Erythroblast (primary cell): ENCODE data around the gene KCNG1.

ENCODE experiments used
- GATA1 ChIP-seq: IDR thresholded peaks from 2 replicates; pipeline ENCODE4 v1.6.1; 2011; ENCODE audit warnings: low read depth, mild to moderate bottlenecking, control low read depth, low read length, moderate library complexity
- POLR2A ChIP-seq: IDR thresholded peaks from 2 replicates; pipeline ENCODE4 v1.6.1; 2011; ENCODE audit warnings: mild to moderate bottlenecking, low read length

- no peak for TF ChIP-seq POLR2A
- no peak for TF ChIP-seq GATA1
These were observed 9.2 kb downstream of the KCNG1 start for GRCh38 chr20:51013577-51014330.
